Panc1 (cell line): ENCODE results near the gene JAM2. TPM values are rescaled to one million over a fixed set of nuclear protein-coding genes. Genes with fewer than 3 reads are reported as not detected.

Source experiments
- ATAC-seq: fragments of 200-7000 bp; cut with Tn5 transposase; 2 replicates; pipeline ENCODE4 v1.9.1; 2020; ENCODE audit warnings: mild to moderate bottlenecking, moderate library complexity
- BruUV-seq: library from RNA; stranded (reverse); fragments of 400-500 nt; replicated peaks from 2 replicates; lab custom pipeline; 2021; lab: Mats Ljungman, UMichigan
- CTCF ChIA-PET: fragments of 300-600 bp; sonication (Branson Sonifier 250); formaldehyde crosslinking; loops from one replicate; lab custom pipeline; 2022; ENCODE audit warnings: antibody characterized with exemption; lab: Charles Lee
- POLR2A ChIA-PET: fragments of 300-600 bp; sonication (Branson Sonifier 250); formaldehyde crosslinking; loops from one replicate; lab custom pipeline; 2022; ENCODE audit warnings: antibody characterized with exemption; lab: Charles Lee
- DNase-seq: peaks from one replicate; pipeline ENCODE4 v3.0.0-alpha.2; 2010; ENCODE audit warnings: low read depth, low spot score
- H3K27ac ChIP-seq: 2 replicates; pipeline ENCODE4 v1.5.1; 2011; ENCODE audit warnings: mild to moderate bottlenecking, low read length, inconsistent platforms
- H3K27me3 ChIP-seq: fragments of 200-500 bp; sonication (Bioruptor generic); 2 replicates; pipeline ENCODE4 v1.6.0; 2014; ENCODE audit warnings: low read length, inconsistent platforms; ENCODE audit not compliant: control insufficient read depth, insufficient read depth
- H3K36me3 ChIP-seq: fragments of 200-500 bp; sonication (Bioruptor generic); 2 replicates; pipeline ENCODE4 v1.5.1; 2014; ENCODE audit warnings: inconsistent platforms, mild to moderate bottlenecking, low read length, moderate library complexity; ENCODE audit not compliant: control insufficient read depth, insufficient read depth
- H3K4me1 ChIP-seq: 2 replicates; pipeline ENCODE4 v1.5.1; 2011; ENCODE audit warnings: inconsistent platforms, mild to moderate bottlenecking, low read length, moderate library complexity; ENCODE audit not compliant: control insufficient read depth, insufficient read depth
- H3K4me3 ChIP-seq, 2 experiments: 2 replicates each; pipeline ENCODE4 v1.5.1; 2011 to 2012; ENCODE audit warnings: low read depth in 2 of 2, low read length in 2 of 2, mild to moderate bottlenecking in 2 of 2, inconsistent platforms in 1 of 2, moderate library complexity in 1 of 2
- H3K9me3 ChIP-seq: fragments of 200-500 bp; sonication (Bioruptor generic); 2 replicates; pipeline ENCODE4 v1.5.1; 2014; ENCODE audit warnings: low read depth, mild to moderate bottlenecking, inconsistent platforms, low read length, moderate library complexity; ENCODE audit not compliant: control insufficient read depth, insufficient read depth
- CTCF ChIP-seq: fragments of 450-650 bp; IDR thresholded peaks from 2 replicates; pipeline ENCODE4 v1.5.1; 2017; ENCODE audit warnings: mild to moderate bottlenecking
- POLR2AphosphoS5 ChIP-seq: IDR thresholded peaks from 2 replicates; pipeline ENCODE4 v1.6.1; 2012; ENCODE audit warnings: mild to moderate bottlenecking, low read depth, low read length, moderate library complexity
- REST ChIP-seq, 2 experiments: IDR thresholded peaks; 2 replicates each; pipeline ENCODE4 v1.6.1; 2011 to 2012; ENCODE audit warnings: low read depth in 2 of 2, control low read depth in 1 of 2, low read length in 1 of 2, mild to moderate bottlenecking in 1 of 2, moderate library complexity in 1 of 2; ENCODE audit not compliant: insufficient read depth in 1 of 2
- SIN3A ChIP-seq: IDR thresholded peaks from 2 replicates; pipeline ENCODE4 v1.6.1; 2012; ENCODE audit warnings: low read depth, mild to moderate bottlenecking, low read length, moderate library complexity, borderline replicate concordance; ENCODE audit not compliant: insufficient read depth
- TCF7L2 ChIP-seq: IDR thresholded peaks from 2 replicates; pipeline ENCODE4 v1.6.1; 2011; ENCODE audit warnings: mild to moderate bottlenecking, low read depth, low read length, inconsistent platforms
- in situ Hi-C: cut with HindIII; loops from 2 replicates; pipeline ENCODE4 v1.10.0; 2016; ENCODE audit warnings: low sequenced_read_pairs, low pct_unique_long_range_greater_than_20kb
- intact Hi-C: fragments of 100-400 bp; cut with micrococcal nuclease; formaldehyde crosslinking; loops from one replicate; pipeline ENCODE4 v1.10.0; 2022; ENCODE audit not compliant: unreplicated experiment
- total RNA-seq: library from RNA; stranded (reverse); gene quantifications from one replicate; pipeline ENCODE4 v1.2.1, GENCODE V29; 2021; ENCODE audit not compliant: unreplicated experiment

JAM2 gene
- total RNA-seq, 1 experiment from 2014 or later: 0.21 TPM

- CTCF ChIA-PET: no interaction called here
- H3K27me3 ChIP-seq: no peaks in the 10 kb centered on the region
- no peaks in the 10 kb centered on the region for H3K9me3 ChIP-seq
- in situ Hi-C loops: no loop called here
- POLR2A ChIA-PET: no interaction called here
- no TSS peak for BruUV-seq
- H3K4me3 ChIP-seq: no peak overlapping the region
- peaks cover 18% of the 10 kb centered on the region; the same call in 1 of the 2 replicates for H3K36me3 ChIP-seq
- DNase-seq (no peak), ATAC-seq (no peak)
- intact Hi-C loops: no loop called here
- no peak overlapping the region for H3K27ac ChIP-seq
- H3K4me1 ChIP-seq: no peaks in the 10 kb centered on the region
- TF ChIP-seq TCF7L2 (no peak), SIN3A (no peak), POLR2AphosphoS5 (no peak), CTCF (no peak), REST (IDR thresholded peaks at IDR 0.05; ENCODE audit: insufficient read depth in 1 of 2, low read depth in 2 of 2, low read length in 1 of 2) (no peak)
Observed at GRCh38 chr21:25764065-25764464, 125.0 kb downstream of the JAM2 start.

Other genes with a start within 250 kb of the JAM2 start
- gene MRPL39, start 31.8 kb upstream of the JAM2 start, total RNA-seq: 24.7 TPM
- 103 TPM for gene ATP5PF, start 95.6 kb downstream of the JAM2 start, total RNA-seq
- gene GABPA, start 95.7 kb downstream of the JAM2 start, total RNA-seq: 17.6 TPM